Measurements from ENCODE around the gene UVSSA.

Gene UVSSA

GRCh38 chr4:1378559-1379231 lies 31.7 kb downstream of the UVSSA start:
- in situ Hi-C loops (cut with HindIII; ENCODE audit: low sequenced_read_pairs), result no loop called here
- no peak for DNase-seq (ENCODE audit: low read depth)
- no peak for TF ChIP-seq CTCF (IDR thresholded peaks at IDR 0.05; ENCODE audit: low read depth, low read length, missing control alignments)
- H3K4me3 ChIP-seq (ENCODE audit: low read depth, low read length), result no peak overlapping the region

GRCh38 chr4:1379351-1379781 lies 32.4 kb downstream of the UVSSA start:
- in situ Hi-C loops (cut with HindIII; ENCODE audit: low sequenced_read_pairs), result no loop called here
- no peak for TF ChIP-seq CTCF (IDR thresholded peaks at IDR 0.05; ENCODE audit: low read depth, low read length, missing control alignments)
- no peak overlapping the region for H3K4me3 ChIP-seq (ENCODE audit: low read depth, low read length)
- no peak for DNase-seq (ENCODE audit: low read depth)

DNA sequence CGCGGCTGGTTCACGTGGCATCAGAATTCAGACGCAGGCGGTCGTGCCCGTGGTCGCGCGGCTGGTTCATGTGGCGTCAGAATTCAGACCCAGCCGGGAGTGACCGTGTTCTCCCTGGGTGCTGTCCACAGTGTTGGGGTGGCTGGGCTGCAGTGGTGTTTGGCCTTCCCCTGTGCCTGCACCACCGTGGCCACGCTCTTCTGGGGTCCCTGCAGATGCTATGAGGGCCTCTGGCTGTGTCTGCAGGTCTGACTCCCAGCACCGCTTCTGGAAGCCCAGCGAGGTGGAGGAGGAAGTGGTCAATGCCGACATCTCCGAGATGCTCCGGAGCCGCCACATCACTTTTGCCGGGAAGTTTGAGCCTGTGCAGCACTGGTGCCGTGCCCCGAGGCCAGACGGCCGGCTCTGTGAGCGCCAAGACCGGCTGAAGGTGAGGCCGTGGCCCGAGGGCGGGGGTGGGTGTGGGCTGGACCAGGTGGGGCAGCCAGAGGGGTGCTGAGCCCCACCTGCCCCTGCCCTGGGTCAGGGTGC lies 32.9 kb downstream of the UVSSA start:
- no peak for DNase-seq (ENCODE audit: low read depth)
- in situ Hi-C loops (cut with HindIII; ENCODE audit: low sequenced_read_pairs), result no loop called here
- TF ChIP-seq CTCF (IDR thresholded peaks at IDR 0.05; ENCODE audit: low read depth, low read length, missing control alignments), result no peak
- H3K4me3 ChIP-seq (ENCODE audit: low read depth, low read length), result no peak overlapping the region

DNA sequence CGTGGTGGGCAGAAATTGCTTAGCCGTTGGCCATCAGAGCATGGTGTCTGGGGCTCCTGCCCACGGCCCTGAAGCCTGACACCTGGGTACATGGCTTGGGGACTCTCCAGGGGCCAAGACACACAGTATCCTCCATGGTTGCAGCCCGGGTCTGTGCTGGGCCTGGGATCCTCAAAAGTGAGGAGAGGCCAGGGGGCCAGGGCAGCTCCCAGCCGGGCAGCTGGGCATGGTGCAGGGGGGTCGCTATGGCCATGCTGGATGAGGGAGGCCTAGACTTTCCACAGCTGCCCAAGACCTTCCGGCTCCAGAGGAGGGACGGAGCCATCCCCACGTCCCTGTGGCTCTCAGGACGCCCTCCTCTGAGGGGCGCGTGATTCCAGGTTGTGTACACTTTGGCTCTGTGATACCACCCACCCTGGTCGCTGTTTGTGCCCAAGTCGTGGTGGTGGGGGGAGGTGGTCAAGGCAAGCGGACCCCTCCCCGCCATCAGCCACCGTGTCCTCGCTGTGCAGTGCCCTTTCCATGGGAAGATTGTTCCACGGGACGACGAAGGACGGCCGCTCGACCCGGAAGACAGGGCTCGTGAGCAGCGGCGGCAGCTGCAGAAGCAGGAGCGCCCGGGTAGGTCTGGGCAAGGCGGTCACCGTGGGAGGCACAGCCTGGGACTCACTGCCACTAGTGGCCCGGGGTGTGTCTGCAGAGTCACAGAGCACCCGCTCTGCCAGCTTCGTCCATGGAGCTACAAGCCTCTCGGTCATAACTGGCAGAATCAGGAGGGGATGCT lies 33.6 kb downstream of the UVSSA start:
- no peak for DNase-seq (ENCODE audit: low read depth)
- no peak overlapping the region for H3K4me3 ChIP-seq (ENCODE audit: low read depth, low read length)
- TF ChIP-seq CTCF (IDR thresholded peaks at IDR 0.05; ENCODE audit: low read depth, low read length, missing control alignments), result no peak
- in situ Hi-C loops (cut with HindIII; ENCODE audit: low sequenced_read_pairs), result no loop called here

- H3K4me3 ChIP-seq (ENCODE audit: low read depth, low read length), result no peak overlapping the region
- no peak for TF ChIP-seq CTCF (IDR thresholded peaks at IDR 0.05; ENCODE audit: low read depth, low read length, missing control alignments)
- in situ Hi-C loops (cut with HindIII; ENCODE audit: low sequenced_read_pairs), result no loop called here
- DNase-seq (ENCODE audit: low read depth), result no peak
These were observed 34.2 kb downstream of the UVSSA start for GRCh38 chr4:1381181-1381621.

GRCh38 chr4:1381944-1382541 lies 35.0 kb downstream of the UVSSA start:
- no peak for TF ChIP-seq CTCF (IDR thresholded peaks at IDR 0.05; ENCODE audit: low read depth, low read length, missing control alignments)
- in situ Hi-C loops (cut with HindIII; ENCODE audit: low sequenced_read_pairs), result no loop called here
- DNase-seq (ENCODE audit: low read depth), result no peak
- no peak overlapping the region for H3K4me3 ChIP-seq (ENCODE audit: low read depth, low read length)
